ENCODE data around the gene GAP43. TPM values are rescaled to one million over a fixed set of nuclear protein-coding genes. Genes with fewer than 3 reads are reported as not detected.

Gene GAP43
- total RNA-seq, 4 donors from 2014 or later: 0.36 TPM; not detected in 3

GRCh38 chr3:115659253-115660220, 36.2 kb downstream of the GAP43 start:
- DNase-seq (ENCODE audit: low spot score): no peak
- TF ChIP-seq CTCF (IDR thresholded peaks at IDR 0.05): no peak
- ATAC-seq (ENCODE audit: low FRiP score): no peak

- ATAC-seq (ENCODE audit: low FRiP score) (no peak), DNase-seq (ENCODE audit: low spot score) (no peak)
- TF ChIP-seq CTCF (IDR thresholded peaks at IDR 0.05): no peak
These were observed 37.5 kb downstream of the GAP43 start for GRCh38 chr3:115660646-115661337.

GRCh38 chr3:115662356-115662755, 39.0 kb downstream of the GAP43 start:
- no peak for DNase-seq (ENCODE audit: low spot score)
- no peak for TF ChIP-seq CTCF (IDR thresholded peaks at IDR 0.05)
- ATAC-seq (ENCODE audit: low FRiP score): no peak

GRCh38 chr3:115663414-115663813, 40.1 kb downstream of the GAP43 start:
- no peak for TF ChIP-seq CTCF (IDR thresholded peaks at IDR 0.05)
- DNase-seq (ENCODE audit: low spot score) (no peak), ATAC-seq (ENCODE audit: low FRiP score) (no peak)

GRCh38 chr3:115666081-115666480, 42.8 kb downstream of the GAP43 start:
- no peak for TF ChIP-seq CTCF (IDR thresholded peaks at IDR 0.05)
- DNase-seq (ENCODE audit: low spot score) (no peak), ATAC-seq (ENCODE audit: low FRiP score) (no peak)

GRCh38 chr3:115666920-115667737, 43.8 kb downstream of the GAP43 start:
- DNase-seq (ENCODE audit: low spot score) (no peak), ATAC-seq (ENCODE audit: low FRiP score) (no peak)
- TF ChIP-seq CTCF (IDR thresholded peaks at IDR 0.05): no peak
